NCI-H2171 treated with DMSO at 0.1 percent for 48 hours (cell line): ENCODE measurements around the gene EMILIN3.

Source experiments
- DNase-seq: peaks from one replicate; lab custom pipeline; 2025; lab: John Stamatoyannopoulos, UW

The EMILIN3 gene

GRCh38 chr20:41366546-41367392 lies at the start of gene EMILIN3:
Gene EMILIN3, minus strand, starts transcription at chr20:41366818. Its CDS starts 184 bp downstream, at chr20:41366634.
- peak; percentile 9 for DNase-seq

DNA sequence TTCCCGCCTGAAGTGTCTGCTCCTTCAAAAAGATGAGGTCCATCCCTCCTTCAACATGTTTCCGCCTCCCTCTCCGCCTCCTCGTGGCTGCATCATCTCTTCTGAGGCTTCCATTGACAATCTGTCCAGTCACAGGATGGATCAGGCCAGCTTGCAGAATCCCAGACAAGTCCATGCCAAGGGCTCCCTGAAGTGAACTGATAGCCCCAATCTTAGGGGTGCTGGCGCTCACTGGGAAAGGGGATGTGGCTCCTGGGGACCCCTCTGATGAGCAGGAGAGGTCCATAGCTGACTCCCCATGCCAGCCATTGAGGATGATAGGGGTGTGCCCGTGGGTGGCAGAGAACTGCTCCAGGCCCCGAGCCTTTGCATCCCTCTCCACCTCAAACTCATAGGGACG lies 48.6 kb upstream of the EMILIN3 start:
- DNase-seq = no peak

DNA sequence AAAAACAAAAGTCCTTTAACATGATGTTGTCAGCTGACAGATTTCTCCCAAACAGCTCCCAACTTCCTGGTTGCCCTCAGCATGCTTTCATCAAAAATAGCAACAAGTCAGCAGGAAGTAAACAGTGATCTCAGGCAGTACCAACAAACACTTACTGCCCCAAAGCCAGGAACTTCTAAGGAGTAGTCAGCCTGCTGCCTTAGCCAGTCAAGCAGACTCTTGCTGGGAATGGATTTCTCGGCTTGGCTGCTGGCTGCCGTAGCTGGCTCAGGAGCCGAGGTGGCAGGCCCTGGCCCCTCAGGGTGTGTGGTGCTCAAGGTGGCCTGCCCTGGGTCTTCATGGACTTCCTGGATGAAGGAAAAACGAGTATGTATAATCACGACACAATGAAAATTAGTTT lies 46.6 kb upstream of the EMILIN3 start:
- no peak for DNase-seq

- DNase-seq = no peak
Observed at GRCh38 chr20:41412324-41413120, 45.9 kb upstream of the EMILIN3 start.

DNA sequence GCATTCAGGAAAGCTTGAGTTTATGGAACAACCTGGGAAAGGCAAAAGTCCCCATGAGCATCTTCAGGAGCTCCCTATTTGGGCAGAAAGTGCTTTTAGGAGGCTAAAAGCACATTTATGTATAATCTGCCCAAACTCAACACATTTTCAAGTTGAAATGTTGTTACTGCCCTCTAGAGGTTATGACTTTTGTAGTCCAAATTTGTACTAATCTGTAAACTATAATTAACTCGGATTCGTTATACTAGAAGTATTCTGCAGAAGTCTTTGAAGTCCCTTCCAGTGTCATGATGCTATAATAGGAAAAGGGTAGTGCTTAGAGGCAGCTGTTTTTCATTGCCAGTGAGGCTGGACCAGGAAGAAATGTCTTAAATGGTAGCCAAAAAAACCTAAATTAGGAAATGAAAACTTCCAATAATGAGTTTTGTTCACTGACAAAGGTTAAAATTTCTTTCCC lies 44.8 kb upstream of the EMILIN3 start:
- DNase-seq = no peak

DNA sequence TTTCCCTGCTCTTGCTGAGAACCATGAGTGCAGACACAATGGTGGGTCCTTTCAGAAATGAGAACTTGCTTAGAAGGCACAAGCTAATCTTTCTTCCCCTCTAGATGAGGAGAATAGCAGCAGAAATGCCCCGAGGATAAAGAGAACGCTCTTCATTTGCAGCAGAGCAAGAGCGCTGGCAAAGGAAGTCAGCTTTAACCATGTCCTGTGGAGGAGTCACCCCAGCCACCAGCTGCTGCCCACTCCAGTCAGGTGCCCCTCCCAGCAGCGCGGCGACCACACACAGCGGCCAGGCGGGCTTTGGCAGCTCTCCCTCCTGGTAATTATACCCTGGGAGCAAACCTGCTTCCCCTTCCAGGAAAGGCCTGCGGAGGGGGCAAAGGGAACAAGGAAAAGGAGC lies 42.4 kb upstream of the EMILIN3 start:
- DNase-seq = no peak

GRCh38 chr20:41408156-41408794 lies 41.7 kb upstream of the EMILIN3 start:
- DNase-seq = no peak

- DNase-seq = no peak
Observed at GRCh38 chr20:41407607-41408006, 41.0 kb upstream of the EMILIN3 start.

DNA sequence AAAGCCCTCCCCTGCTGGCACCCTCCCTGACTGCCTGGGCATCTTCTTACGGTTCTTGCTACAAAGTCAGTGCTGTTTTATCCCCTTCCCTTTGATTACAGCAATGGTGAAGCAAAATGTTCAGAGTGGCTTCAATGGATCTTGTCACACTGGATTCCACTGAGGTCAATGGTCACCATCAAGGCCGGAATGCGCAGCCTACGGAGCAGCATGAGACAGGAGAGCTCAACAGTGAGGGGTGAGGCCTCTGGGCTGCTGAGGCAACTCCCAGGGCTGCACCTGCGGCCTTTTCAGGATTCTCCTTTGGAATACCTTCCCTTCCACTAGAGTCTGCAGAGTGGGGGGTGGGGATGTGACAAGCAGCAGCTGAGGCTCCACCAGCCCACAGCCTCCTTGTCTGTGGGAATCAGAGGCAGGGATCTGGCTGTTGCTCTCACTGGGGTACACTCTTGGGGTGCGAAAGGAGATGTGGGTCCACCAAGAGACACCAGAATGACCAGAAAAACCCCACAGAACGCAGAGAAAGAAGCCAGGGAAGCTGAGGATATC lies 40.4 kb upstream of the EMILIN3 start:
- no peak for DNase-seq

DNA sequence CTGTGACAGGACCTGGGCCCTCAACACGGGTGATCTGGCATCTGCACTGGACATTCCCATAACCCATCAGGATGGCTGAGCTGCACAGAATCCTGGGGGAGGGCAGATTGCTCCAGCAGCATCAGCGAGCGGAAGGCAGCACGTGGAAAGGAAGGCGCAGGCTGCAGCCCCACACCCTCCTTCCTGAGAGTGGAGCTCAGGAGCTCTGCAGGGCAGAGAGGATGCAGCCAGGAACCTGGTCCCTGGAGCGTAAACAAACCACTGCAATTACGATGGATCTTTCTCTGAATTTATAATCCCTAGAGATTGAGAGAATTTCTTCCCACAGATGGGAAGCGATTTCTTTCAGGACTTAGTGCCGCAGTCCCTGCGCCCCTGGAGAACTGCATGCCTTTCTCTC lies 39.7 kb upstream of the EMILIN3 start:
- peak; percentile 19 for DNase-seq

DNA sequence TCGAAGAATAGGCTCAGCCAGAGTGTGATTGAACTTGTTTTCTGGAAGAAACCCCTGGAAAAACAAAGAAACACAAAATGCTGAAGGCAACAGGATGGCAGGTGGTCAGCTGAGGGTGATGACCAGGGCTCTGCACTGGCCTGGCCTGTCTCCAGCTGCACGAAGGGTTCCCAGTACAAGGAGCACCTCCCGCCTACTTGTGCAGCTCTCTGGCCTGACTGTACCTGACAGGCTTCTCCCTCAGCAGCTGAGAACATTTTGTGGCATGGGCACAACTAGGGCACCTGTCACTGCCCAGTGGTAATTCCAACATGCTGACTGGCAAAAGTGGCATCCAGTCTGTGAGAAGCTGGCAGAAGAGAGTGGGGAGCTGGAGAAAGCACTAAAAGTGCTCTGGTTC lies 38.8 kb upstream of the EMILIN3 start:
- DNase-seq = no peak

DNA sequence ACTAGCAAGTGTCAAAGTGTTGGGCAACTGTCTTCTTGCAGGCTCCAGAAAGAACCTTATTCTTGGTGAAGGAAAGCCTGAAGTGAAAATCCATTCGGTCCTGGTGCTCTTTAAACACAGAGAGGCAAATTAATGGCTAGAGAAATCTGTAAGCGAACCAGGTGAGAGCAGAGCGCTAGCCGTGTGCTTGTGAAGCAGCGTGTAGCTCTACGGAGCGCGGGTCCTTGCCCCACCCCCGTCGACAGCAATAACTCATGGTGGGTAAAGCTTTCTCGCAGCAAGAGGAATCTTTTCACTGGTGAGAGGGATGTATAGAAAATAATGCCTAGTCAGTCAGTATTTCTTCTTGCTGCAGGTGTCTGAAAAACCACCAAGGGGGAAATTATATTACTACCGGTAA lies 37.0 kb upstream of the EMILIN3 start:
- no peak for DNase-seq

GRCh38 chr20:41398408-41398807 lies 31.8 kb upstream of the EMILIN3 start:
- DNase-seq = no peak

- DNase-seq = peak; percentile 21
Observed at GRCh38 chr20:41395667-41396664, 29.3 kb upstream of the EMILIN3 start.

DNA sequence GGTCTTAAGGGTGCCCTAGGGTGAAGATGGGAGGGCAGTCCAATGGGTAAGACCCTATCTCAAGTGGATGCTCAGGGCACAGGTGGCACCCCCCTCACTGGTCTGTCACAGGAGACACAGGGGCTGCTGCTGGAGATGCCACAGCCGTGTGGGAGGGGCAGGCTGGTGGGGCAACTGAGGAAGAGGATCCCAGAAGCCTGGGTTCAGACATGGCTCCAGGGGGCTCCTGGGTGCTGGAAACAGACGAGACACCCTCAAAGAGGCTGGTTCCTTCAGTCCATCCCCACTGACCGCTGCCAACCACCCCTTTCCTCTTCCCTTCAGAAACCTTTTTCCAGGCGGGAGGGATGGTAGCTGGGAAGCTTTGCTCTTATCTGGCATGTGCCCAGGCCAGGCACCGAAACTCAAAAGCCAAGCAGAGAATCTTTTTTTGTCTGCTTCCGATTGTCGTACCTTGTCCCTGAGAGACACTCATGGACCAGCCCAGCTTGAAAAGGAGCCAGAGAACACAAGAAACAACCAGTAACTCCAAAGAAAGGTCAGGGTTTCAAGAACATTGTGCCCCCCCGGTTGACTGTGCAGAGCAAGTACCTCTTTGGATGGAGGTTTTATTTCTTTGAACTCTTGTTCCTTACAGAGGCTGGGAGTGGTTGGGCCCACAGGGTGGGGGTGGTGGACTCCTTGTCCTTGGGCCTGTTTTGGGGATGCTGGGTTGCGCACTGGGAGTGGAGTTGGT lies 28.5 kb upstream of the EMILIN3 start:
- DNase-seq = no peak

GRCh38 chr20:41394081-41394480 lies 27.5 kb upstream of the EMILIN3 start:
- DNase-seq = no peak

- no peak for DNase-seq
Observed at GRCh38 chr20:41393705-41394066, 27.1 kb upstream of the EMILIN3 start.

- DNase-seq = no peak
Observed at GRCh38 chr20:41392871-41393704, 26.5 kb upstream of the EMILIN3 start.

- no peak for DNase-seq
Observed at GRCh38 chr20:41392295-41392694, 25.7 kb upstream of the EMILIN3 start.
